ENCODE results near the gene DCUN1D4. TPM values are rescaled to one million over a fixed set of nuclear protein-coding genes. Genes with fewer than 3 reads are reported as not detected.
A peak's percentile ranks its signal among the peaks of the same experiment; 100 is the strongest.
"Not testable (repeated sequence)": the region's sequence is repeated elsewhere in the genome, so short reads cannot be mapped to it uniquely, and the experiment has no call there.

DCUN1D4 gene
- total RNA-seq, 1 donor from 2014 or later, result 35.2 TPM

DNA sequence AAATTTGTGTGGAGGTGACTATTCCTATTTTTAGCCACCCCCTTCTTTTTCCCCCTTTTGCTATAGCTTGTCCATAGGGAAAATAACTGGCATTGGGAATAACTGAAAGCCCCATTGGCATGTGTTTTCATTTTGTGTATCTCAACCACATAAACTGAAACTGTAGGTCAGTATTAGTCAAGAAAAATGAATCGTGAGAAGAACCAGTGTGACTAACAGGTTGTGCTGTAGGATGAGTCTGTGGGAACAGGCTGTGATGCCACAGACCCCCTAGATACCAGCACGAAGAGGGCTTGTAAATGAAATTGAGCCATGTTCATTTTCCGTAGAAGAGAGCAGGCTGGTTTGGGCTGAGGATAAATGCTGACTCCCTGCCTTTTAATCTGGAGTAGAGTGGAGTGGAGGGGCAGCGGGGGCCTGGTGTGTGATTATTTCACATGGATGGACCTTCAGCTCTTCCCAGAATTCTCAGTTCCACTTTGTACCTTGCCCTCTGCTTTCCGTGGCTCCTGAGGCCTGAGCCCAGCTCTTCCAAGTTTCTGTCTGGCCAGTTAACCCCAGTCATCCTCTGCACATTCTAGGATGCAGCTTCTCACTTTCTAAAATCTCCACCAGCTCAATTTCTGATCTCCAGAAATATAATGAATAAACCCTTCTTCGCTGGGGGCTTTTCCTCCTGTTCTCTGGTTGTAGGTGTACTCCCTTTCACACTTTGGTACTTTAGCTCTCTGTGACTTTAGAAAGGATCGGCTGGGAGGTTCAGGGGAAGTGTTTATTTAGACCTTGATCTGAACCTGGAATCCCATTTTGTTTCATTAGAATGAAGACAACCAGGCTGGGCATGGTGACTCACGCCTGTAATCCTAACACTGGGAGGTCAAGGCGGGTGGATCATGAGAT lies 37.3 kb downstream of the DCUN1D4 start:
- intact Hi-C loops (cut with DNase I), result no loop called here
- DNase-seq, result no peak
- ATAC-seq (ENCODE audit: poor library complexity), result no peak

DNA sequence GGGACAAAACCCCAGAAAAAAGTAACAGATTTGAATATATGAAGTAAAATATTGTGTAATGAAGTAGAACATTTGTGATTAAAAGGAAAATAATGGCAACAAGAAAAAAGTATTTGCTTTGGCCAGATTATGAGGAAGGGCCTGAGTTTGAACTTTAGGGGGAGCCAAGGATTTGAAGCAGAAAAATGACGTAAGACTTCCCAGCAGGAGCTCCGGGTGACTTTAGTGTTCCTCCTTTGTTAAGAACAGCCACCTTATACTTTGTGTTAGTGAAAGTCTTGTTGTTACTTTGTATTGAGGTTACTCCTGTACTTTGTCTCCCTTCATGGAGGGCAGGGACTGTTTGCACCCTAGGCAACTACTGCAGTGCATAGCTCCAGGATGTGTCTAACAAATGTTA lies 41.1 kb downstream of the DCUN1D4 start:
- no peak for ATAC-seq (ENCODE audit: poor library complexity)
- intact Hi-C loops (cut with DNase I), result no loop called here
- DNase-seq, result no peak

DNA sequence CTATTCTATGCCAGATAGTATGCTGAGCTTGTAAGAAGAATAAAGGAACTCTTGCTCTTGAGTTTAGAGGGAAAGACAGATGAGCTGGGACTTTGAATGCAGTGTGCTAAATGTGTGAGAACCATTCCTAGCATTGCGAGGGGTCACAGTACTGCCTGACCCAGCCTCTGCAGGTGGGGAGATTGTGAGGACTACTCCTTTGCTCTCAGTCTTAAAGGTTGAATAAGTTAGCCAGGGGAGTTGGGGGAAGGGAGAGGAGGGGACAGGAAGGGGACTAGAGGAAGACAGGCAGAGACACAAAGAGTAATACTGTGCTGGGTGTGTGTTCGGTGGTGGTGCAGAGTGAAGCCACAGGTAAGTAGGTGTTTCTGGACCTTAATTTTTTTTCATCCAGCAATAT lies 41.7 kb downstream of the DCUN1D4 start:
- no peak for ATAC-seq (ENCODE audit: poor library complexity)
- intact Hi-C loops (cut with DNase I), result no loop called here
- DNase-seq, result no peak

DNA sequence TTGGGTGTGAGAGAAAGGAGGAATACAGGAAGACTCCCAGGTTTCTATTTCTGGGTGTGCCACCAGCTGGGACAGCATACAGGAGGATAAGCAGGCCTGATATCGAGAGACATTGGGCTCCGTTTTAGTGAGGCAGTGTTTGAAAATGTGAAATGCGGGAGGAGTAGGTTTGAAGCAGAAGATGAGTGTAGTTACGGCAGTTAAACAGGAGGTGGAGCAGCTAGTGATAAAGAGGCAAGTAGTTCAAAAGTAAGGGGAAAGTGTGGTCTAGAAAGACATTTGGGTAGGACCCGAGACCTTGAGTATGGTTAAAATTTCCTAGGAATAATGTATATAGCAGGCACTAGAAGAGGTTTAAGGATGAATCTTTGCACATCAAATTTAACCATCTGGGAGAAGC lies 42.4 kb downstream of the DCUN1D4 start:
- ATAC-seq (ENCODE audit: poor library complexity) (no peak), DNase-seq (no peak)
- intact Hi-C loops (cut with DNase I), result no loop called here

DNA sequence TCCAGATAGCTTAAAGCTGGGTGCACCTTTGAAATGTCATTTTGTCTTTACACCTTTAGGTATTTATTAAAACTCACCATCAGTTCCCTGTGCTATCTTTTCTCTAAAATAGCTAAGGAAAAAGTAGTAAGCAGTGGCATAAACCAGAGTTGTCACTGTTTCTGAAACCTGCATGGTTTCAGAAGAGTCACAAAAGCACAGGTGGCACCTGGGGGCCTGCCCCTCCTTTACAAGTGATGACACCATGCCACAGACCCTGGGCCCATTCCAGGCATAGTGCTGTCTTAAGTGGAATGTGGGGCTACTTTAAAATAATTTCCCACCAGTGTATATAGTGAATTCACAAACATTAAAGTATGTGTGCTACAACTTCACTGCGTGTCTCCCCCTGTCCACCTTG lies 47.8 kb downstream of the DCUN1D4 start:
- DNase-seq (no peak), ATAC-seq (ENCODE audit: poor library complexity) (no peak)
- intact Hi-C loops (cut with DNase I), result loop anchor here (10.0 kb wide), 2 partner anchors 46 to 134 kb away; partner anchors contain the start of genes DCUN1D4 and LRRC66

DNA sequence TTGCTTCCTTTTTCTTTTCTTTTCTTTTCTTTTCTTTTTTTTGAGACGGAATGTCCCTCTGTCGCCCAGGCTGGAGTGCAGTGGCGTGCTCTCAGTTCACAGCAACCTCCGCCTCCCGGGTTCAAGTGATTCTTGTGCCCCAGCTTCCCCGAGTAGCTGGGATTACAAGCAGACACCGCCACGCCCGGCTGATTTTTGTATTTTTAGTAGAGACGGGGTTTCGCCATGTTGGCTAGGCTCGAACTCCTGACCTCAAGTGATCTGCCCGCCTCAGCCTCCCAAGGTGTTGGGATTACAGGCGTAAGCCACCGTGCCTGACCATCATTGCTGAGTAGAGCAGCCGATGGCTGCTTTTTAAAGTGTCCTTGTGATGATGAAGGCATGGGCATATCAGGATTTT lies 50.4 kb downstream of the DCUN1D4 start:
- intact Hi-C loops (cut with DNase I), result loop anchor here (10.0 kb wide), 2 partner anchors 49 to 131 kb away; partner anchors contain the start of genes DCUN1D4 and LRRC66
- ATAC-seq (ENCODE audit: poor library complexity), result not testable (repeated sequence)

DNA sequence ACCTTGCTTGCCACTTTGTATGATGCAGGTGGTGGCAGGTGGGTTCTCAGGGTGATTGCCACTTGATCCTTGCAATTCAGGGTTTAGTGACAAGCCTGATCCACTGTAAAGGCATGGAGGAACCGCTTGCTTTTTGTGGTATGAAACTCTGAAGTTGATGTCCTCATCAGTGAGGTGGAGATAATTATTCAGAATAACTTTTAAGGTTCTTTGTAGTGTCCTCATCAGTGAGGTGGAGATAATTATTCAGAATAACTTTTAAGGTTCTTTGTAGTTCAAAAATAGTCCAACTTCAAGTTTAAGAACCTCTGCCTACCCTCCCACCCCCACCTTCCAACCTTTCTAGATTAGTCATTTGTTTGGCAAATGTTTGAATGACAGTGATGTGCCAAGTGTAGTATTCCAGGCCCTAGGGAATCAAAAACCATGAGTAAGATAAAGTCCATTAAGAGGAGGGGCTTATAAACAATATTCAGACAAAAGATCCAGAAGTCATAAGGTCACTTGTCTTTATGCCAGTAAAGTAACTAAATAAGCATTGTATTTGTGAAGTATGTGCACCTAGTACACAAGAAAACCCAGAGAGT lies 51.2 kb downstream of the DCUN1D4 start:
- intact Hi-C loops (cut with DNase I), result loop anchor here (10.0 kb wide), 2 partner anchors 49 to 131 kb away; partner anchors contain the start of genes DCUN1D4 and LRRC66
- ATAC-seq (ENCODE audit: poor library complexity) (no peak), DNase-seq (no peak)

More for the DNA sequence above, 50.4 kb downstream of the DCUN1D4 start:
- not testable (repeated sequence) for DNase-seq

DNA sequence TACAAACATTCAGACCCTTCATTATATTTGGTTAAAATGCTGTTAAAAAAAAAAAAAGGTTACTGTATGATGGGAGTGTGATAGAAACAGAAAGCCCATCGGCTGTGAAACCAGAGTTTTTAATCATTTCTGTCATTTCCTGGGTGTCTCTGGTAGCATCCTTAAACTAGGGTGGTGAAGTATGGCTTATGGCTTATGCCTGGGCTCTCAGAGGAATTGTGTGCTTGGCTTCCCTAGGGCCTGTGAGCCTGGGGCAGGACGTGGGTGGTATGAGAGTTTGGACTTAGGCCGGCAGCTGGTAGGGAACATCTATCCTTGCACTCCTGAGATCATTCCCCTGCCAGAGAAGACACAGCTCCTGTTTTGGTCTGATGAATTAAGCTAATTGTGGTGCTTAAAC lies 52.2 kb downstream of the DCUN1D4 start:
- no peak for DNase-seq
- peak; percentile 18 for ATAC-seq (ENCODE audit: poor library complexity)
- intact Hi-C loops (cut with DNase I), result loop anchor here (10.0 kb wide), 2 partner anchors 50 to 130 kb away; partner anchors contain the start of genes DCUN1D4 and LRRC66

DNA sequence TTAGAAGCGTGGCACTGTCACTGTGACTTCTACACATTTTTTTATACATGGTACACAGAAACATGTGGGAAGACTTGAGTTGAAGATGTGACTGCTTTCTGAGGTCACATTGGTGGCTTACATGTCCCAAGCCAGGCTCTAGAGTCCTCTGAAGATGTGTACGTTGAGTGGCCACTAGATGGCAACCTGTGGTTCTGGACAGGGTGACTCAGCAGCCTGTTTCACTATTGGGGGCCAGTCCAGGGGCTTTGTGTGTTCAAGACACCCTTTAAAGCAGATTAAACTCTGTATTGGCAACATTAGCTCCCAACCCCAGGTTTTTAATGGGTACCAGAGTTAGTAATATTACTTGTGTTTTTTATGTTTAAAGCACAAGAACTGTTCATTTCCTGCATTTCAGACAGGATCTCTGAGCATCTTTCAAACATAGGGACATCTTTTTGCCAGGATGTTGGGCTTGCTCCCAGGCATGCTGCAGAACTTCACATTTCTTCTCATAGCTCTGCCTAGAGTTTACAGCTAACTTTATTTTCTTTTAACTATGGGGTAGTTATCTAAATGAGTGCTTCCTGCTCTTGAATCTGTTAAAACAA lies 53.0 kb downstream of the DCUN1D4 start:
- ATAC-seq (ENCODE audit: poor library complexity) (peak; percentile 95), DNase-seq (peak; percentile 45)
- intact Hi-C loops (cut with DNase I), result loop anchor here (10.0 kb wide), 2 partner anchors 51 to 129 kb away; partner anchors contain the start of genes DCUN1D4 and LRRC66

DNA sequence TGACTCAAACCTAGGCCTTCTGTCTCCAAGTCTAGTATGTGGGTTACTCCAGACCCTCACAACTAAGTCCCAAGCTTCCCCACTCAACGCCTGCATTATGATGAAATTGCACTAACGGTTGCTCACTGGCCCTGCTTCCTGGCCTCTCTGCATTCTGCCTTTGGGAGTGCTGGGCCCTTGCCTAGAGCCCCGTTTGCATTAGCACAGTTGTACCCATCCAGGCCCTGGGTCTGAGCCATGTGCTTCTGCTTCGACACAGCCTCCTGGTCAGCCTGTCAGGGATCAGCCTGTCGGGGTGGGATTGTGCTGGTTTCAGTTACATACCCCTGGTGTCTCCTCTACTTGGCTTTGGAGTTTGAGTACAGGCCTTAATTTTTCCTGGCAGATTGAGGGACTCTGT lies 58.4 kb downstream of the DCUN1D4 start:
- intact Hi-C loops (cut with DNase I), result no loop called here
- no peak for DNase-seq
- no peak for ATAC-seq (ENCODE audit: poor library complexity)

DNA sequence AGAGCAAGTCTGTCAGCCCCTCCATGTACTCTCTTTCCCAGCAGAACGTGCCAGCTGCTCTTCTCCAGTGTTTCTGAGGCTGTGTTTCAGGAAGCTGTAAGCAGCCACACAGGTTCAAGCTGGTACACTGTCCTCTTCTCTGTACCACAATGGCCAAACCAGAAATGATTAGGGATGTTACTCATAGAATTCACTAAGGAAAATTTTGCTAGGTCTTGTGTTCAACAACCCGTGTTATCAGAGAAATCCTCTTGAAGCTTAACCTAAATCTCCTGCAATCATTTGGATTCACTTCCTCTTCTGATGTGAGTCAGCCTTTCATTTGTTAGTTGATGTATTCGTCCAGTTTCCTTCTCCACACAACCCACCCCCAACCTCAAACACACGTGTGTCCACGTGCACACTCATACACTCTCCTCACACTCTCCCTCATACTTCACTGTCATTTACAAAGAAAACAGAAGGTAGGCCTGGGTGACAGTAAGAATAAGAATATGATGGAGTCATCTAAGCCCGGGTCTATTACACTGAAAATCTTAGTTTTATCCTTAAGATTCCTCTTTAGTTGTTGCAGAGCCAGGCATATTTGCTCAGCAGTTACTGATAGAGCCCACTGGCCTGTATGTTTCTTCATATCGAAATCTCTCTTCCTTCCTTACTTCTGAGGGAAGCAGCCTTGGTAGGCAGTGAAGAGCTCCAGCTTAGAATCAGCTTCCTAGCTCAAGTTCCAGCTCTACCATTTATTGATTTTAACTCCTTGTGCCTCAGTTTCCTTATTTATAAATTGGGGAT lies 63.4 kb downstream of the DCUN1D4 start:
- ATAC-seq (ENCODE audit: poor library complexity), result peak; percentile 46
- DNase-seq, result no peak
- intact Hi-C loops (cut with DNase I), result no loop called here

DNA sequence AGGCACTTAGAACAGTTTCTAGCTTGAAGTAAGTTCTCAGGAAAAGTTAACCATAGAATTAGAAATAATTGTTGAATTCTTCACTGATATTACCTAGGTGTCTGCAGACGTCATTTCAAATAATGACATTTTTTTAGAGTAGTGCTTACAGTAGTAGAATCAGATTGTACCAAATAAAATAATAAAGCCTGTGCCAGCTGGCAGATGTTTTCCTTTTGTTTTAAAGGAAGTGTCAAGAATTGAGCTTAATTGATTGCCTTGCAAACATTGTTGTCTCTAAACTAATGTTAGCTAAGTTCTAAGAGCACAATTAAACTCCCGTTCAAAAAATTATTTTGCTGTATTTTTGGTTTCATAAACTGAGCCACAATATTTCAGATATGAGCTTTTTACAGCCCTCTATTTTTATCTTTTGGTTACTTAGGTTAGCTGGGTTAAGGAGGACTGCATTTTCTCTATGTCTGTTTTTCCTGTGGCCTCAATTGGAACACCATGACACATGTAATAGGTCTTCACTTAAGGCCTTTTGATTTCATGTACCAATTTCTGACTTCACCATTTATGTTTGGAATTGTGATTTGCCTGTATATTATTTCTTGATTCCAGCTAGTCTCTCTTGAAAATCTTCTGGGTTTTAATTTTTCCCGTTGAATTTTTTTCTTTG lies 64.2 kb downstream of the DCUN1D4 start:
- DNase-seq, result no peak
- intact Hi-C loops (cut with DNase I), result no loop called here
- no peak for ATAC-seq (ENCODE audit: poor library complexity)

DNA sequence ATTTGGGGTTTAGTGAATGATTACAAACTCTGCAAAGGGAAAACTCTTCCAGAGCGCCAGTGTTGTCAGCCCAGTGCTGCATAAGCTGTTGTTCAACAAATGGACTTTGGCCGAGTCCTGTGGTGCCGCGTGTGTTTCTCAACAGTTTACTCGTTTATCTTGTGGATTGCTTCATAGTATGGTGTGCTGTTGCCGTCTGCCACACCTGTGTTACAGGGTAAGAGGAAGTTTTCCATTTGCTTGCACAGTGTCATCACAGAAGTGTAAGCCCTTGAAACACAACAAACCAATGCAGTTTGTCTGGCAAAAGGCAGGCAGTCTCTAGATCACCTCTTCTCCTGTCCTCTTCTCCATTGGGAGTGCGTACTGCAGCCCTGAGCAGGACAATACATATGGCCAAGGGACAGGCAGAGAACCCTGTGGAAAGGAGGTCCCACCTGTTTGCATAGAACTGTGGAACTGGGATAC lies 66.3 kb downstream of the DCUN1D4 start:
- DNase-seq (no peak), ATAC-seq (ENCODE audit: poor library complexity) (peak; percentile 22)
- intact Hi-C loops (cut with DNase I), result no loop called here

DNA sequence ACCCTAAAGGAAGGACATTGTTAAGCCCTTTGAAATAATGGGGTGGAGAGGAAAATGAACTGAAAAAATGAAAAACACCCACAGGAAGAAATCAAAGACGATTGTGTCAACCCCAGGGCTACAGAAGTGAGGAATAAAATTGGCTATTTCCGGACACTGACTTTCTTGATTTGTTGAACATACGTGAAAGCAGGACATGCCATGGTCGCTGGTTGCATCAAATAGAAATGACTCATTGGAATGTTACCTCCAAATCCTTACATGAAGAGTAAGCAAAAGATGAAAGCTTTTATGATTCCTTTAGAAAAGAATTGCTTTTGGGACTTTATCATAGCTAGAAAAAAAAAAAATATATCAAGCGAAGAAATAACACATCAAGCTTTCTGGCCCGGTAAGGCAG lies 75.3 kb downstream of the DCUN1D4 start:
- intact Hi-C loops (cut with DNase I), result no loop called here
- no peak for ATAC-seq (ENCODE audit: poor library complexity)
- no peak for DNase-seq

DNA sequence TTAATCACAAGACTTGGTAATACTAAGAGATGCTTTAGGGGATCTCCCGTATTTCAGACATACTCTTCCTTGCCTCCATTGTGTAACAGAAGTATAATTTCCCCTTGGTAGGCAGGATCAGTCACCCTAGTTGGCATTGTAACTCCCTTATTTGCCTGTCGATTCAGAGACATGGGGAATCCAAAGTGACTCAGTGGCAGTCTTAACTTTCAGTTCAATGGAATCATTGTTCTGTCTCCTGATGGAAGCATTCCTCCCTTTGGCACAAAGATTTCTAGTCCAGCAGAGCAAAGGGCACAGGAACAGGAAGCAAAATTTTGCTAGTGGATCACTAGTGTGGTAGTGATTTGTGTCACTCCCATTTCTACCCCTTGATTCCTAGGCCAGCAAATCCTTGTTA lies 80.4 kb downstream of the DCUN1D4 start:
- DNase-seq (no peak), ATAC-seq (ENCODE audit: poor library complexity) (no peak)
- intact Hi-C loops (cut with DNase I), result no loop called here

DNA sequence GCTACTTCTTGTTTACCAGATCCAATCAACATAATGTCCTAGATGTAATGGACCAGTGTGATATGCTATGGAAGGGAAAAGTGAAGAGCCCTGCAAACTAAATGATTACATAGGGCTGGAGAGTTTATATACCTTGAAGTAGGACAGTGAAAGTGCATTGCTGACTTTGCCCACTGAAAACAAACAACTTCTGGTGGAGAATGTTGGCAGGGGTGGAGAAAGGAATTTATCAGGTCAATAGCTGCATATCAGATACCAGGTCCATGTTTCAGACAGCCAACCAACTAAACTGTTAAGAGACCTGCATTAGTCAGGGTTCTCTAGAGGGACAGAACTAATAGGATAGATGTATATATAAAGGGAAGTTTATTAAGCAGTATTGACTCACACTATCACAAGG lies 82.4 kb downstream of the DCUN1D4 start:
- DNase-seq, result no peak
- intact Hi-C loops (cut with DNase I), result no loop called here
- no peak for ATAC-seq (ENCODE audit: poor library complexity)

DNA sequence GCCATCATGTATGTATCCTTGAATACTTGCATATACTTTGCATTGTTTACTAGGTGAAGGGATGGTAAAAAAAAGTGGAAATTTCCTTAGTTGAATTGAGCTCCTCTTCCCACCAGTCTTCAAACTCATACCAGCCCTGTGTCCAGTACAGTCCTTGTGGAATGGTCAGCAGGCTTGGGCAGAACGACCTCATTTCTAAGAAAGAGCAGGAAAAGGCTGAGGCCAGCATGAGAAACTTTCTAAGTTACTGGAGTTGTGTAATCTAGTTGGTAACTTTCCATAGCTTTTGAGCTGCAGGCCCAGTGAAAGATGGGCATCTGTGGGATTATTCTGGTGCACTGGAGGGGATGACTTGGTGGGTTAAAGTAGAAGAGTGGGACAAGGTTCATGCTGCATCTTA lies 87.6 kb downstream of the DCUN1D4 start:
- ATAC-seq (ENCODE audit: poor library complexity) (no peak), DNase-seq (no peak)
- intact Hi-C loops (cut with DNase I), result no loop called here

DNA sequence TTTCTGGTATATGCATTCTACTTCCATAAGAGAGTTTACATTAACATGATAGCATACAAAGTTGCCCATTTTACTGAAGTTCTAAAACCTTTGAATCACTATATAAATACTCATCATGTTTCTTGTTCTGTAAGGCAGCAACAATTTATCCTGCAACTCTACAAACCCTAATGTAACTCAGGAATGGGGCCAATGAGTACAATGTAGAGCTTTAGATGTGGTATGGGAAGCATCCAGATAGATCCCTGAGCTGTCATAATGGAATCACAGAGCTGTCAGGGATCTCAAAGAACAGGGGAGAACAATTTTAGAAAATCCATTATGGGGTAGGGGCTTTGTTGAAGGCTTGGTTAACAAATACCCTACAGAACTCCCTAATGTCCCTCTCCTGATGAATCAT lies 88.5 kb downstream of the DCUN1D4 start:
- intact Hi-C loops (cut with DNase I), result no loop called here
- ATAC-seq (ENCODE audit: poor library complexity), result no peak

More for the DNA sequence above, 88.5 kb downstream of the DCUN1D4 start:
- no peak for DNase-seq
